ENCODE results near the gene CACNA2D4. TPM values are rescaled to one million over a fixed set of nuclear protein-coding genes. Genes with fewer than 3 reads are reported as not detected.

Gene CACNA2D4
- total and polyA plus RNA-seq, 4 donors, result 0.82 to 2.8 (median 1.3) TPM

- no peak for DNase-seq (ENCODE audit: low spot score)
- Histone ChIP-seq H3K27ac (ENCODE audit: low read depth in 1 of 2, low read length in 2 of 2) (no peak overlapping the region), H3K9ac (ENCODE audit: low read depth in 1 of 2, low read length in 2 of 2) (no peak overlapping the region), H3K27me3 (ENCODE audit: control insufficient read depth in 4 of 4, insufficient read depth in 4 of 4, low read length in 3 of 4) (no peaks in the 10 kb centered on the region), H3K4me3 (ENCODE audit: low read depth in 1 of 3, low read length in 3 of 3) (no peak overlapping the region), H3K4me1 (ENCODE audit: control insufficient read depth in 4 of 4, insufficient read depth in 4 of 4, low read length in 3 of 4) (no peaks in the 10 kb centered on the region), H3K9me3 (ENCODE audit: control insufficient read depth in 4 of 4, low read length in 3 of 4) (no peaks in the 10 kb centered on the region), H3K36me3 (ENCODE audit: control insufficient read depth in 4 of 4, insufficient read depth in 3 of 4, low read depth in 1 of 4, low read length in 3 of 4) (no peaks in the 10 kb centered on the region)
- 64% methylated on average over 4 of the region's 4 CpGs for WGBS
- no peak for TF ChIP-seq HNF4A (conservative IDR thresholded peaks at IDR 0.05)
- no peak for TF ChIP-seq YY1 (IDR thresholded peaks at IDR 0.05)
- no peak for TF ChIP-seq MAX (IDR thresholded peaks at IDR 0.05)
- no peak for TF ChIP-seq RAD21 (IDR thresholded peaks at IDR 0.05)
These were observed 71.0 kb downstream of the CACNA2D4 start for GRCh38 chr12:1847411-1847810.

- Histone ChIP-seq H3K27me3 (ENCODE audit: control insufficient read depth in 4 of 4, insufficient read depth in 4 of 4, low read length in 3 of 4) (no peaks in the 10 kb centered on the region), H3K27ac (ENCODE audit: low read depth in 1 of 2, low read length in 2 of 2) (no peak overlapping the region), H3K9me3 (ENCODE audit: control insufficient read depth in 4 of 4, low read length in 3 of 4) (no peaks in the 10 kb centered on the region), H3K4me3 (ENCODE audit: low read depth in 1 of 3, low read length in 3 of 3) (no peak overlapping the region), H3K9ac (ENCODE audit: low read depth in 1 of 2, low read length in 2 of 2) (no peak overlapping the region), H3K36me3 (ENCODE audit: control insufficient read depth in 4 of 4, insufficient read depth in 3 of 4, low read depth in 1 of 4, low read length in 3 of 4) (no peaks in the 10 kb centered on the region), H3K4me1 (ENCODE audit: control insufficient read depth in 4 of 4, insufficient read depth in 4 of 4, low read length in 3 of 4) (no peaks in the 10 kb centered on the region)
- no peak for TF ChIP-seq CTCF (IDR thresholded peaks at IDR 0.05; ENCODE audit: low read depth, low read length, missing input control)
- no peak for TF ChIP-seq FOXA1 (IDR thresholded peaks at IDR 0.05)
- TF ChIP-seq GABPA (IDR thresholded peaks at IDR 0.05 in 1 of 2, conservative IDR thresholded peaks at IDR 0.05 in 1 of 2), result no peak
- no peak for TF ChIP-seq MAX (IDR thresholded peaks at IDR 0.05)
- no peak for TF ChIP-seq YY1 (IDR thresholded peaks at IDR 0.05)
- no peak for TF ChIP-seq HNF4G (IDR thresholded peaks at IDR 0.05)
- no peak for TF ChIP-seq HNF4A (conservative IDR thresholded peaks at IDR 0.05)
- no peak for TF ChIP-seq RAD21 (IDR thresholded peaks at IDR 0.05)
- TF ChIP-seq SP1 (IDR thresholded peaks at IDR 0.05), result no peak
- TF ChIP-seq ATF3 (IDR thresholded peaks at IDR 0.05), result no peak
- no peak for TF ChIP-seq FOXA2 (IDR thresholded peaks at IDR 0.05)
- TF ChIP-seq NR2F2 (IDR thresholded peaks at IDR 0.05), result no peak
- TF ChIP-seq RXRA (IDR thresholded peaks at IDR 0.05), result no peak
- TF ChIP-seq TAF1 (conservative IDR thresholded peaks at IDR 0.05), result no peak
- TF ChIP-seq JUND (IDR thresholded peaks at IDR 0.05), result no peak
- TF ChIP-seq EGR1 (IDR thresholded peaks at IDR 0.05; ENCODE audit: low read depth in 2 of 2), result no peak
- TF ChIP-seq REST (IDR thresholded peaks at IDR 0.05), result no peak
- TF ChIP-seq ZBTB33 (IDR thresholded peaks at IDR 0.05), result no peak
- WGBS, result 81% methylated on average over 24 of the region's 24 CpGs
- no peak for DNase-seq (ENCODE audit: low spot score)
These were observed 71.7 kb downstream of the CACNA2D4 start for GRCh38 chr12:1846421-1847405.
